ENCODE data around the gene SLC25A18.

DNA sequence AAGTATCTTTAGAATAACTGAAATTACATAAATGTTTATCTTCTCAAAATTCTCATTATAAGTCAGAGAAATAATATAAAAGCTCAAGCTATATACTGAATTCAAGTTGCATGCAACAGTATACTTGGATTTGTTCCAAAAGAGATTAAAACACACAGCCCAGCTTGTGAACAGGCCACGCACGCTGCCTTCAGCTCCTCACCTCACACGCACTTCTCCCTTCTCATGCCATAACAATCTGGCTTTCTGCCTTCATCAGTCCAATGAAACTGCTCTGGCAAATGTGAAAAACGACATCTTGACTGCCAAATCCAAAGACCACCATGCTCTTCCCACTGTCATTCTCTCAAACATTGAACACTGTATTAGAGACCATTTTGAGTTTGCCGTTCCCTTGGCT is 43.2 kb downstream of the SLC25A18 start:
- TF ChIP-seq TEAD4 (CRISPR knock-in tag; IDR thresholded peaks at IDR 0.05) (no peak), CREM (CRISPR knock-in tag; IDR thresholded peaks at IDR 0.05) (no peak), FOXJ3 (CRISPR knock-in tag; IDR thresholded peaks at IDR 0.05; ENCODE audit: borderline replicate concordance) (no peak), NR1H2 (CRISPR knock-in tag; IDR thresholded peaks at IDR 0.05) (no peak), ZNF138 (CRISPR knock-in tag; conservative IDR thresholded peaks at IDR 0.05) (no peak), ZNF263 (CRISPR knock-in tag; IDR thresholded peaks at IDR 0.05; ENCODE audit: low read depth) (no peak), PRRX2 (CRISPR knock-in tag; IDR thresholded peaks at IDR 0.05) (no peak)
- TF ChIP-seq, protein P1, sequence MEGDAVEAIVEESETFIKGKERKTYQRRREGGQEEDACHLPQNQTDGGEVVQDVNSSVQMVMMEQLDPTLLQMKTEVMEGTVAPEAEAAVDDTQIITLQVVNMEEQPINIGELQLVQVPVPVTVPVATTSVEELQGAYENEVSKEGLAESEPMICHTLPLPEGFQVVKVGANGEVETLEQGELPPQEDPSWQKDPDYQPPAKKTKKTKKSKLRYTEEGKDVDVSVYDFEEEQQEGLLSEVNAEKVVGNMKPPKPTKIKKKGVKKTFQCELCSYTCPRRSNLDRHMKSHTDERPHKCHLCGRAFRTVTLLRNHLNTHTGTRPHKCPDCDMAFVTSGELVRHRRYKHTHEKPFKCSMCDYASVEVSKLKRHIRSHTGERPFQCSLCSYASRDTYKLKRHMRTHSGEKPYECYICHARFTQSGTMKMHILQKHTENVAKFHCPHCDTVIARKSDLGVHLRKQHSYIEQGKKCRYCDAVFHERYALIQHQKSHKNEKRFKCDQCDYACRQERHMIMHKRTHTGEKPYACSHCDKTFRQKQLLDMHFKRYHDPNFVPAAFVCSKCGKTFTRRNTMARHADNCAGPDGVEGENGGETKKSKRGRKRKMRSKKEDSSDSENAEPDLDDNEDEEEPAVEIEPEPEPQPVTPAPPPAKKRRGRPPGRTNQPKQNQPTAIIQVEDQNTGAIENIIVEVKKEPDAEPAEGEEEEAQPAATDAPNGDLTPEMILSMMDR (IDR thresholded peaks at IDR 0.05) = no peak
- TF ChIP-seq, protein P2, sequence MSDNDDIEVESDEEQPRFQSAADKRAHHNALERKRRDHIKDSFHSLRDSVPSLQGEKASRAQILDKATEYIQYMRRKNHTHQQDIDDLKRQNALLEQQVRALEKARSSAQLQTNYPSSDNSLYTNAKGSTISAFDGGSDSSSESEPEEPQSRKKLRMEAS (CRISPR knock-in tag; IDR thresholded peaks at IDR 0.05) = no peak
- TF ChIP-seq, protein P3, sequence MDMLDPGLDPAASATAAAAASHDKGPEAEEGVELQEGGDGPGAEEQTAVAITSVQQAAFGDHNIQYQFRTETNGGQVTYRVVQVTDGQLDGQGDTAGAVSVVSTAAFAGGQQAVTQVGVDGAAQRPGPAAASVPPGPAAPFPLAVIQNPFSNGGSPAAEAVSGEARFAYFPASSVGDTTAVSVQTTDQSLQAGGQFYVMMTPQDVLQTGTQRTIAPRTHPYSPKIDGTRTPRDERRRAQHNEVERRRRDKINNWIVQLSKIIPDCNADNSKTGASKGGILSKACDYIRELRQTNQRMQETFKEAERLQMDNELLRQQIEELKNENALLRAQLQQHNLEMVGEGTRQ (CRISPR knock-in tag; IDR thresholded peaks at IDR 0.05) = no peak
- TF ChIP-seq, protein P4, sequence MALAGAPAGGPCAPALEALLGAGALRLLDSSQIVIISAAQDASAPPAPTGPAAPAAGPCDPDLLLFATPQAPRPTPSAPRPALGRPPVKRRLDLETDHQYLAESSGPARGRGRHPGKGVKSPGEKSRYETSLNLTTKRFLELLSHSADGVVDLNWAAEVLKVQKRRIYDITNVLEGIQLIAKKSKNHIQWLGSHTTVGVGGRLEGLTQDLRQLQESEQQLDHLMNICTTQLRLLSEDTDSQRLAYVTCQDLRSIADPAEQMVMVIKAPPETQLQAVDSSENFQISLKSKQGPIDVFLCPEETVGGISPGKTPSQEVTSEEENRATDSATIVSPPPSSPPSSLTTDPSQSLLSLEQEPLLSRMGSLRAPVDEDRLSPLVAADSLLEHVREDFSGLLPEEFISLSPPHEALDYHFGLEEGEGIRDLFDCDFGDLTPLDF (CRISPR knock-in tag; IDR thresholded peaks at IDR 0.05) = no peak
